22Rv1 (cell line): ENCODE data around the gene ELAPOR1.

Experiments used
- CTCF ChIP-seq: fragments of 450-650 bp; IDR thresholded peaks from 2 replicates; pipeline ENCODE4 v1.5.1; 2017; ENCODE audit warnings: mild to moderate bottlenecking
- ZFX ChIP-seq: fragments of 450-650 bp; IDR thresholded peaks from 2 replicates; pipeline ENCODE4 v1.6.1; 2017; ENCODE audit warnings: antibody characterized with exemption, borderline replicate concordance

GRCh38 chr1:109163551-109163950, 49.6 kb downstream of the ELAPOR1 start:
- TF ChIP-seq CTCF: no peak
- no peak for TF ChIP-seq ZFX
